Stimulated activated CD4-positive, alpha-beta T cell treated with anti-CD3 and anti-CD28 coated beads, TNF-alpha, amount 100 ng/mL, for 48 hours (primary cell): ENCODE measurements around the gene IL27RA.
"Not testable (repeated sequence)": the region's sequence is repeated elsewhere in the genome, so short reads cannot be mapped to it uniquely, and the experiment has no call there.

ENCODE experiments used
- DNase-seq, 3 donors: peaks; one replicate each; pipeline ENCODE4 v3.0.0-alpha.2; 2020; ENCODE audit warnings: low read depth in 3 of 3

Gene IL27RA

DNA sequence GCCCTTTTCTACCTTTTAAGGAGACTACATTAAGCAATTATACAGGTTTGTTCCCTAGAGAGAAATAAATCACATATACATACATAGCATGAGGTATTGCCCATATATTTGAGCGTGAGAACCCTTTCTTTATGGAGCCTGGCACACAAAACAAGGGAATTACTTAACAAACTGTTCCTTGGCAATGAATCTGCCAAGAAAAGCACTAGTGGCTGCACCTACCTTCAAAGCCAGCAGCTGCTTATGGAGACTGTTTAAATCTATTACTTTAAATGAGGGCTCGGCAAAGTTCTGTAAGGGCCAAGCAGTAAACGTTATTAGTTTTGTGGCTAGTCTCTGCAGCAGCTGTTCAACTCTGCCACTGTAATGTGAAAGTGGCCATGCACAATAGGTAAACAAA is 32.5 kb upstream of the IL27RA start:
- no peak for DNase-seq

DNA sequence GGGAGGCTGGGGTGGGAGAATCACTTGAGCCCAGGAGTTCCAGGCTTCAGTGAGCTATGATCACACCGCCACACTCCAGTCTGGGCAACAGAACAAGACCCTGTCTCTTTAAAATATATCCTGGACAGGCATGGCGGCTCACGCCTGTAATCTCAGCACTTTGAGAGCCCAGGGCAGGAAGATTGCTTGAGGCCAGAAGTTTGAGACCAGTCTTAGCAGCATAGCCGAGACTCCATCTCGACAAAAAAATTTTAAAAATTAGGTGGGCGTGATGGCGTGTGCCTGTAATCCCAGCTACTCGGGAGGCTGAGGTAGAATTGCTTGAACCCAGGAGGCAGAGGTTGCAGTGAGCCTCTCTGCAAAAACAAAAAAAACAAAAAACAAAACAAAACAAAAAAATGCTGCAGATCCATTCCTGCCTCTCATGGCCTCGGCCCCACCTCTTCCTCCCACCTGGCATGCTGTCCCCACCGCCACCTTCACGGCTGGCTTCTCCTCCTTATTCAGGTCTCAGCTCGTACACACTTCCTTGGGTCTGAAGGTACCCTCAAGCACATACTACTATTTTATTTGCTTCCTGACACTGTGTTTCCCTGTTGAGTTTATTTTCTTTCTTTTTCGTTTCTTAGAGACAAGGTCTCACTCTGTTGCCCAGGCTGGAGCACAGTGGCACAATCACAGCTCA is 30.7 kb upstream of the IL27RA start:
- DNase-seq: no peak

DNA sequence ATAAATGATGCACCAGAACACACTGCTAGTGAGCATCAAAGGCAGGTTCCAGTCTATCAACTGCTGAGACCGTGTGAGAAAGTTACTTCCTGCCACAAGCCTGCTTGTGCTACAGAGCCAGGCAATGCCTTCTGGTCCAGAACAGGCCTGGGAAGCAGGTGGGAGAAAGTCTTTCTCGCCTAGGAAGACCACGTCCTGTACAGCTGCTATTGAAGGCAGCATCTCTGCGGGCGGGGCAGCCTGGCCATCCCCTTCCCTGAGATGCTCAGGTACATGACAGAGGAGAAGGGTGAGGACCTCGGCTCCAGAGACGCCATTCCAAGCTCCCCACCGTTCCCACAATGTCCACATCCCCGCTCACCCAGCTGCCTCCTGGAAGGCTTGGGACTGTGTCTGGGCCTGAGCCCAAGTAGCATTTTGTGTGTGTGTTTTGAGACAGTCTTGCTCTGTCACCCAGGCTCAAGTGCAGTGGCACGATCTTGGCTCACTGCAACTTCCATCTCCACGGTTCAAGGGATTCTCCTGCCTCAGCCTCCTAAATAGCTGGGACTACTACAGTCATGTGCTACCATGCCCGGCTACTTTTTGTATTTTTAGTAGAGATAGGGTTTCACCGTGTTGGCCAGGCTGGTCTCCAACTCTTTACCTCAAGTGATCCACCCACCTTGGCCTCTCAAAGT is 28.9 kb upstream of the IL27RA start:
- DNase-seq: no peak

DNA sequence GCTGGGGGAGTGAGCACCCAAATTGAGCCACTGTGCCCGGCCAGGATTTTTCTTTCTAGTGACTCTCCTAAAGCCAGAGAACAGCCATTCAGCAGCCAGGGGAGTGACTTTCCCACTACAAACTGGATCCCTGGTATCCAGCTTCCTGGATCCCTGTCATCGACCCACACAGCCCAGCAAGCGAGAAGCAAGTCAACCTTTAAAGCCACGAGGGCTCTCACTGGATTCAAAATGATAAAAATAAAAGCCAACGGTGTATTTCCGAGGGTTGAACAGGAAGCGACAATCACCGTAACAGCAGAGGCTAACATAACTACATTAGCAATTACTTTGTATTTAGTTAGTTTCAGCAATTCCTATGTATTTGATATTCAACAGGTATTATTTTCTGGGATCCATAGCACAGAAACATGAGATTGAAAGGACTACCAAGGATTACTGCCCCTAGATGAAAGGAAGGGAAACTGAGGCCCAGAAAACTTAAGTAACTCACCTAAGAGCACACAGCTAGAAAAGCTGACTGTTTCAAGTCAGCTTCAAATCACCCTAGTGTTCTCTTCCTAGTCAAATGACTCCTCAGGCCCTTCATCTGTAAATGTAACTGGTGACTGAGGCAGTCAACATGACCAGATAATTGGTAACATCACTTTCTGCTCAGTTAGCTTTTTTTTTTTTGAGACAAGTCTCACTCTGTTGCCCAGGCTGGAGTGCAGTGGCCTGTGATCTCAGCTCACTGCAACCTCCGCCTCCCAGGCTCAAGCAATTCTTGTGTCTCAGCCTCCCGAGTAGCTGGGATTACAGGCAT is 28.1 kb upstream of the IL27RA start:
- DNase-seq: no peak

DNA sequence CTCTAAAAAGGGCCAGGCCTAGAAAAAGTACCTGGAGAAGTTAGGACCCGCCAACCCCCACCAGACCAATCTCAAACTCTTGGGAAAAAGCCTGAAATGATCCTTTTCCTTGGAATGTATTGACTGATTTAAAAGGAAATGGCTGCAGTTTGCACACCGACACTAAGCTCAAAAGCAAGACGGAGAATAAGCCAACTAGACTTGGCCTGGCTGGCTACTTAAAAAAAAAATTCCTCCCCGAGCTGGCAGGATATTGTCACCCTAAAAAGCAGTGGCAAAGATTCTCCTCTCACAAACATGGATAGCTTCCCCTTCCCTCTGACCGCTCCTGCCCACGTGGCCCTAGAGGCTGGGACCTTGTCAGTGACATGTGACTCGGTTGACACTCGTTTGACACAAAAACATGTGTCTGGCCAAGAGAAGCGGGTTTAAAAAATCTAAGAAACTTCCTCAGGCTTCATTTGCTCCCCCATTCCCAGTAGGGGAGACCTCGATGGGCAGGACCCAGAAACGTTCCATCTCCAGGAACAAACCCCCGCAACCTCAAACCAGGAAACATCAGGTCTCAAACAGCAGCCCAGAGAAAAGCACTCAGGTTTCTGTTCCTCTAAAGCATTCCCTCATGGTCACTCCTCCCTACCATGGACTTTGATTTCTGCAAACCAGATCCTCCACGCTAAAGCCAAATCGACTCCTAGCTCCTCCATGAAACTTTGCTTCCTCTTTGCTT is 26.8 kb upstream of the IL27RA start:
- no peak for DNase-seq

DNA sequence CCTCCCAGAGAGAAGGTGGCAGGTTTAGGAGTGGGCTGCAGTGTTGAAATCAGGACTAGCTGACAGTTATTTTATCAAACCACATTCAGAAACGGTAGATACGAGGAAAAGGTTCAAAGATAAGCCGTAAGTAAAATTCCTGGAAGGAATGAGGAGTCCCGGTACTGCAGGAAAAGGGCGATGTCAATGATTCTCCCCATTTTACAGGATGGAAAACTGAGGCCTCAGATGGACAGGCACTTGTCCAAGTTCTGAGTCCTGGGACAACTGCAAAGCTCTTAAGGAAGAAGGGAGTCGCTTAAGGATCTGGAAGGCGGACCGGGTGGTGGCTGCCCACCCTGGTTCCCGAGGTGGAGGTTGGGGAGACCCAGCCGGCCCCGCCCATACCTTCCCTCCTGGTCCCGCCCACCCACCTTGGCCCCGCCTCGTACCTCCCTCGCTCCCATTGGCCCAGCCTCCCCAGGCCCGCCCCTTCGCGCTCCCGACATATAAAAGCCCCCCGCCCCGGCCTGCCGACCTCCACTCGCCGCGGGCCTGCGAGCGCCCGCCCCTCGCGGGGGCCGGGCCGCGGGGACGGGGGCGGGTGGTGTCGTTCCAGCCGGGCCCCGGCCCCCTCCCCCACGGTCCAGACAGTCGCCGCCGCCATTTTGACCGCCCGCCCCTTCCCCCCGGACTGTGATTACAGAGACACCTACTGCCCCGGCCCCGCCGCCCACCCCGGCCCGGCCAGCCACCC is 26.0 kb upstream of the IL27RA start:
- DNase-seq: peak; percentile 85 to 94 (median 87)

DNA sequence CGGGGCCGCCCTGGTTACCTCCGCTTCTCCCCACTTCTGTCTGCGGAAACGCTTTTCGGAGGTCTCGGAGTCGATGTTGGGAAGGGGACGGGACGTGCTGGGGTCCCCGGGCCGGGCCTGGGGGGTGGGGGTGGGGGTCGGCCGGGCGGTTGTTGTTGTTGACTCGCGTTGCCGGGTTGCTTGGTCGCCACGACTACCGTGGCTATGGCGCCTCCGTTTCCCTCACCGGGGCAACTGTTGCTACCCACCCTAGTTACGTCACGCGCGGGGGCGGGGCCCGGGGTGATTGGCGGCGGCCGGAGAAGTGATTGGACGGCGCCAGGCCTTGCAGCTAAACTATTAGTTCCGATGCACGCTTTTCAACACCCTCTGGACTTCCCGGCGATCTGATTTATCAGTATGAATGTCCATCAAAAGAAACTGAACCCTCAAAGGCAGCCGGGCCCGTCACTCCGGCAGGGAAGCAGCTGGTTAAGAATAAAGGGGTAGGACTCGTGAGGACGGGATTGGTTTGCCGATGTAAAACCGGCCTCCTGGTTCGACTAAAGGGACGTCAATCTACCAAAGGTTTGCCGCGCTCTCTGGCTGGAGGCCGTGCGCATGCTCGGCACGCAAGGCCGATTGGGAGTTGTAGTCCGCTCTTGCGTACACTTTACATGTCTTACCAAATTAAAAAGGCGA is 25.3 kb upstream of the IL27RA start, which contains the start of gene RFX1:
TSS of gene RFX1 (minus strand) at position 236 of the 681 bp plus-strand sequence. CDS start 12,477 bp downstream, outside the sequence.
- peak; percentile 99 to 100 (median 100) for DNase-seq

DNA sequence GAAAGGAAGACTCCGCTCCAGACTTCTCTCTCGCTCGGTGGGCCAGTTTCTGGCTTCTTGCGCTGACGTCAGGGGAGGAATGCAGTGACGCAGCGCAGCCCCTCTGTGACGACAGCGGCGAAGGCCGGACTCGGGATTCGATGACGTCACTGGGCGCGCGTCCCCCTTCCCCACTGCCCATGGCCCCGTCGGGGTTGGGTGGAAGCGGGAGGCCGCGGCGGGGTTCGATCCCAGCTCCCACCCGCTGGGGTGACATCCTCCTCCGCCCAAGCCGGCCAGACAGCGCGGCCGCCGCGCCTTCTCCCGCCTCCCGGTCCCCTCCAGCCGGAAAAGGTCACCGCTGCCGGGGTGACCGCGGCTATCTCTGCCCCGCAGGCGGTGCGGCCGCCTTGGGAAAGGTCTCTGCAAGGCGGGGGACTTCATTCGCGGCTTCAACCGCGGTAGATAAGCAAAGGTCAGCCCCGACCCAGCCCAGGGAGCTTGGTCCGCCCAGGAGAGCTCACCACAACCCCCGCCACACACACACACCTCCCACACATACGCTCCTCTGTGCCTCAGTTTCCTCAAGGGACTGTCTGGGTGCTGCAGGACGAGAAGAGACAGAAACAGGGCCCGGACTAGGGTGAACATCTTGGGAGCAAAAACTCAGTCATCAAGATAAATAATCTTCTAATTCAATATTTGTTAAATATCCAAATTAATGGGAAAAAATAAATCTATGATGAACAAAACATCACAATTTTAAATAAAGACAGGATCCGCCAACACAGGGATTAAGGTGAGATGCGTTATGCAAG is 24.6 kb upstream of the IL27RA start:
- peak in 2 of 3 donors; percentile 64 to 77 for DNase-seq

DNA sequence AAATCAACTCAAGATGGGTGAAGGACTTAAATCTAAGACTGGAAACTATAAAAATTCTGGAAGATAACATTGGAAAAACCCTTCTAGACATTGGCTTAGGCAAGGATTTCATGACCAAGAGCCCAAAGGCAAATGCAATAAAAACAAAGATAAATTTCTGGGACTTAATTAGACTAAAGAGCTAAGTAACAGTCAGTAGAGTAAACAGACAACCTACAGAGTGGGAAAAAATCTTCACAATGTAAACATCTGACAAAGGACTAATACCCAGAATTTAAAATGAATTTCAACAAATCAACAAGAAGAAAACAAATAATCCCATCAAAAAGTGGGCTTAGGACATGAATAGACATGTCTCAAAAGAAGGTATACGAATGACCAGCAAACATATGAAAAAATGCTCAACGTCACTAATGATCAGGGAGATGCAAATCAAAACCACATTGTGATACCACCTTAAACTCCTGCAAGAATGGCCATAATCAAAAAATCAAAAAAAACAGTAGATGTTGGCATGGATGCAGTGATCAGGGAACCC is 19.1 kb upstream of the IL27RA start:
- no peak for DNase-seq

DNA sequence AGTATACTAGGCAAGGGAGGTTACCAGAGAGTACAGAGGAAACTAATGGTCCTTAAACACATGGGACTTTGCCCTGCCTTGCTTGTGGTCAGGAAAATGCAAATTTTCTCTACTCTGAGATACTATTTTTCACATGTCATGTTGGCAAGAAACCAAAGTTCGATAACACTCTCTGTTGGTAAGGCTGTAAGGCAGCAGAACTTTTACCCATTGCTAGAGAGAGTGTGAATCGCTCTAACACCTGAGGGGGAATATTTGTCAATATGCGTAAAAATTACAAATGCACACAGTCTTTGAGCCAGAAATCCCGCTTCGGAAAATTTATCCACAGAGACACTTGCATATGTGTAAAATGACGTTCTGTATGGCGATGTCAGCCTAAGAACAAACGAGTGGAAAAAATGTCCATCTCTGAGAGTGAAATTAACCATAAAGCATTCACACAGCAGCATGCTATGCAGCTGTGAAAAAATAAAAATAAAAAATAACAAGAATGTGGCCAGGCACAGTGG is 16.0 kb upstream of the IL27RA start:
- DNase-seq: no peak

DNA sequence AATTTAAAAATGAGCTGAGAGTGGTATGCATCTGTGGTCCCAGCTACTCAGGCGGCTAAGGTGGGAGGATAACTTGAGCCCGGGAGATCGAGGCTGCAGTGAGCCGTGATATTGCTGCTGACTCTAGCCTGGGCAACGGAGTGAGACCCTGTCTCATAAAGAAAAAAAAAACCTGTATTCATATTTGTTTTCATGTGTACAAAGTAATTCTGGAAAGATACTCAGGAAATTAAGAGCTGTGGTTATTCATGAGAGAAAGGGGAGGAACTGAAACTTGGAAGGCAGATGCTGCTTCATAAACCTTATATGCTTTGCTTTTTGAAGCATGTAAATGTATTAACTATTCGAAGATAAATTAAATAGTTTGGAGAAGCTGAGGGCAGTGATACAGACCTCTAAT is 12.5 kb upstream of the IL27RA start:
- no peak for DNase-seq

DNA sequence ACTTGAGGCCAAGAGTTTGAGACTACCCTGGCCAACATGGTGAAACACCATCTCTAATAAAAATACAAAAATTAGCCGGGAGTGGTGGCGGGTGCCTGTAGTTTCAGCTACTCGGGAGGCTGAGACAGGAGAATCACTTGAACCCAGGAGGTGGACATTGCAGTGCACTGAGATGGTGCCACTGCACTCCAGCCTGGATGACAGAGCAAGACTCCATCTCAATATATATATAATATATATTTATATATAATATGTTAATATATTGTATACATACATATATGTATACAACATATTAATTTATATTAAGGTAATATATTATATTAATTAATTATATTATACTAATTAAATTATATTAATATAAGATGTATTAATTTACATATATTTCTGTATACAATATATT is 11.8 kb upstream of the IL27RA start:
- DNase-seq: not testable (repeated sequence)

DNA sequence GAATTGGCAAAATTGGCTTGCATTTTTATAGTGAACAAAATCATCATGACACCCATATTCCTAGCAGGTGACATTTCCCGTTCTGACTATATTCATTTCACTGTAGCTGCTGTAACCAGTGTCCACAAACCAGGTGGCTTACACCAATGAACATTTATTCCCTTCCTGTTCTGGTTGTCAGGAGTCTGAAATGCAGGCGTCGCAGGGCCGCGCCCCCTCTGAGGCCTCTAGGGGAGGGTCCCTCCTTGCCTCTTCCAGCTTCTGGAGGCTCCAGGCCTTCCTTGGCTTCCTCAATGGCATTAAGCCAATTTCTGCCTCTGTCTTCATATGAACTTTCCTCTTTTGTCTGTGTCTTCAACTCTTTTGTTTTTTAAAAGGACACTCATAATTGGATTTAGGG is 10.1 kb upstream of the IL27RA start:
- no peak for DNase-seq

DNA sequence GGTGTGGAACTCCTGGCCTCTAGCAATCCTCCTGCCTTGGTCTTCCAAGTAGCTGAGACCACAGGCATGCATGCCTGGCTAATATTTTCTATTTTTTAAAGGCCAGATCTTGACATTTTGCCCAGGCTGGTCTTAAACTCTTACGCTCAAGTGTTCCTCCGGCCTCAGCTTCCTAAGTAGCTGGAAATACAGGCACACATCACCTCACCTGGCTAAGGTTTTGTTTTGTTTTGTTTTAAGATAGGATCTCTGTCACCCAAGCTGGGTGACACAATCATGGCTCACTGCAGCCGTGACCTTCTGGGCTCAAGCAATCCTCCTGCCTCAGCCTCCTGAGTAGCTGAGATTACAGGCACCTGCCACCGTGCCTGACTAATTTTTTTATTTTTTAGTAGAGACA is 9.1 kb upstream of the IL27RA start:
- DNase-seq: no peak

DNA sequence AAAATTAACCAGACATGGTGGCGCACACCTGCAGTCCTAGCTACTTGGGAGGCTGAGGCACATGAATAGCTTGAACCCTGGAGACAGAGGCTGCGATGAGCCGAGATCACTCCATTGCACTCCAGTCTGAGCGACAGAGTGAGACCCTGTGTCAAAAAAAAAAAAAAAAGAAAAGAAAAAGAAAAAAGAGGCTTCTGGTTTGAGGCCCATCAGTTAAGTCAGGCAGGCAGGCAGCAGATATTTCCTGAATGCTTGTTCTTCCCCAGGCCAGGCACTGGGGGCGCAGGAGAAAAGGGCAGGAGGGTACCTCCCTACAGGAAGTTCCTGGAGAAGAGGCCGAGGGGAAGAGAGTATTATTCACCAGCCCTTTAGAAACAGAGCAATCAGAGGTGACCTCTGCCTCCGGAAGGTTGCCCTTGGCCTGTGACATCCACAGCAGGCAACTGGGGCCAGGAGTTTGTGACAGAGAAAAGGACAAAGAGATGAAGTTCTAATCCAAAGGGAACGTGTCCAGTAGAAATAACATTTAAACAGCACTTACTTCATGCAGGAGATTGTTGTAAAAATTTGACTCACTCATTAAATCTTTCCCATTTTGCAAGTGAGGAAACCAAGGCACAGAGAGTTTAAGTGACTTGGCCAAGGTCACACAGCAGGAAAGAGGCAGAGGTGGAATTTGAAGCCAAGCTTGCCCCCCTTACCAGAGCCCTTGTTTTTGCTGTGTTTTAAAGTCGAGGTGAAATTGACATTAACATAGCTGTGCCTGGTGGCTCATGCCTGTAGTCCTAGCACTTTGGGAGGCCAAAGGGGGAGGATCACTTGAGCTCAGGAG is 7.9 kb upstream of the IL27RA start:
- DNase-seq: no peak

DNA sequence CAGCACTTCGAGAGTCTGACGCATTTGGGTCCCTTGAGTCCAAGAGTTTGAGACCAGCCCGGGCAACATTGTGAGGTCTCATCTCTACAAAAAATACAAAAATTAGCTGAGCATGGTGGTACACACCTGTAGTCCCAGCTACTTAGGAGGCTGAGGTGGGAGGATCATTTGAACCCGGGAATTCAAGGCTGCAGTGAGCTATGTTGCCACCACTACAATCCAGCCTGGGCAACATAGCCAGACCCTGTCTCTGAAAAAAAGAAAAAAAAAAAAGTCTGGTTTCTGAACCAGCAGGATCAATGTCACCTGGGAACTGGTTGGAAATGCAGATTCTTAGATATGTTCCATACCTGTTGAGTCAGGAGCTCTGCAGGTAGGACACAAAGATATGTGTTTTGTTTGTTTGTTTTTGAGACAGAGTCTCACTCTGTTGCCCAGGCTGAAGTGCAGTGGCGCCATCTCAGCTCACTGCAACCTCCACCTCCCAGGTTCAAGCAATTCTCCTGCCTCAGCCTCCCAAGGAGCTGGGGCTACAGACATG is 4.8 kb upstream of the IL27RA start:
- DNase-seq: not testable (repeated sequence)

DNA sequence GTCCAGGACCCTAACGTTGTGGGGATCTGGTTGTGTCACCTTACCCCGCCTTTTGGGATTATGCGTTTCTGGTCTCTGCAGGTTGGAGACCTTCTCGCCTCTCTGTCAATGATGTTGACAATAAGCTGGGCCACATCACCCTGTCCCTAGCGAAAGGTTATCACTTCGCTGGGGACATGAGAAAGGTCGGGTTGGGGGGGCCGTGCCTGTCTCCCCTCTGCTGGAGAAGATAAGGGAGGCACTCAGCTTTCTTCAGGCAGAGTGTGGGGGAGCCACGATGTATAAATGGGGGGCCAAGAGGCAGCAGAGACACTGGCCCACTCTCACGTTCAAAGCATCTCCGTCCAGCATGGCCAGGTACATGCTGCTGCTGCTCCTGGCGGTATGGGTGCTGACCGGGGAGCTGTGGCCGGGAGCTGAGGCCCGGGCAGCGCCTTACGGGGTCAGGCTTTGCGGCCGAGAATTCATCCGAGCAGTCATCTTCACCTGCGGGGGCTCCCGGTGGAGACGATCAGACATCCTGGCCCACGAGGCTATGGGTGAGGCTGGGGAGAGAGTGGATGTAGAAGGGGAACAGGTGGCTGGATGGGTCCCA is 3.6 kb upstream of the IL27RA start, which contains the start of gene RLN3:
TSS of gene RLN3 (plus strand) at position 293 of the 595 bp plus-strand sequence. CDS start at position 350, 57 bp downstream.
- DNase-seq: no peak

DNA sequence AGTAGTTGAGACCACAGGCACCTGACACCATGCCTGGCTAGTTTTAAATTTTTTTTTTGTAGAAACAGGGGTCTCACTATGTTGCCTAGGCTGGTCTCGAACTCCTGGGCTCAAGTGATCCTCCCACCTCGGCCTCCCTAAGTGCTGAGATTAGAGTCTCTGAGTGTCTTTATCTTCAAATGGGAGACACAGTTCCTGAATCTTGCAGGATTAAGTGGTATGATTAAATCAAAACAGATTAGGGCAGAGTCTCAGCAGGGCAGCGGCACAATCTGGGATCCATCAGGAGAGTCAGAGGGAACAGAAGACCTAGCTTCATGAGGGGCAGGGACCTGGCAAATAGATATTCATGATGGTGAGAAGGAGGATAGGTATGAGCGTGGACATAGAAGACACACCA is 2.7 kb upstream of the IL27RA start:
- DNase-seq: no peak
